ENCODE data around the gene ATXN10.
"Not testable (repeated sequence)": the region's sequence is repeated elsewhere in the genome, so short reads cannot be mapped to it uniquely, and the experiment has no call there.

Gene ATXN10

DNA sequence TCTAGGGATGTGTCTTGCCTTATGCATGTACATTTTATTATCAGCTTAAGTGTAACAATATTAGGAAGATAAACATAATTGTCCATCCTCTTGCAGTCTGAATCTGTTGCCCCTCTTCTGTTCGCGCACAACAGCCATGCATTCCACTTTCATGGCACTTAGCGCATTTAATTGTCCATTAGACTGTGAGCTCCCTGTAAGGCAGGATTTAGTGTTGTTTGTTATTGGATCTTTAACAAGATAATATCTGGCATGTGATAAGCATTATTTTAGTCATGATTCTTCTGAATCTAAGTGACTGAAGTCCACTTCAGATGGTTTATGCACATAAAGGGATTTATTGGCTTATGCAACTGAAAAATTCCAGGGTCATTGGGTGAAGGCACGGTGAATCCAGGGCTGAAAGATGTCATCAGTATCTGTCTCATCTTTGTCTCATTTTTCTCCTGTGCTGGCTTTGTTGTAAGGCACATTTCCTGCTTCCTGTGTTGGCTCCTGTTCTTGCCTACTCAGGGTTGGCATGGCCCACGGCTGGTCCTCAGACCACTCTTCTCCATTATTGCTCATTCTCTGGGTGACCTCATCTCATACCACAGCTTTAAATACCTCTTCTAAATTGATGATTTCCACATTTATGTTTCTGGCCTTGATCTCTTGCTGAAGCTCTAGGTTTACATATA, 37.6 kb downstream of the ATXN10 start:
- DNase-seq (ENCODE audit: low read depth in 3 of 3): no peak

DNA sequence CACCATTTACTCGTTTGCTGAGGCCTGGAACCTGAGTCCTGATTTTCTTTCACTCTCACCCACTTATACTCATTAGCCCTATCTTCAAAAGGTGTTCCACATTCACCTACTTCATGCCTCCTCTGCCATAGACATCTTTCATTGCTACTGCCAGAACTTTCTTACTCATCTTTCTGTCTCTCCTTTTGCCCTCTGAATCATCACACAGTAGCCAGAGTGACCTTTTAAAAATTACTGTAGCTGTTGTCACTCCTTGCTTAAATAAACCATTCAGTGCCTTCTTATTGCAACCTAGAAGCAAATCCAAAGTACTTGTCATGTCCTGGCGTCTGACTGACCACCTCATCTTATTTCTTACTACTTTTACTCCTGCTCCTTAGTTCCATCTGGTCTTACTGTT, 38.2 kb downstream of the ATXN10 start:
- no peak for DNase-seq (ENCODE audit: low read depth in 3 of 3)

DNA sequence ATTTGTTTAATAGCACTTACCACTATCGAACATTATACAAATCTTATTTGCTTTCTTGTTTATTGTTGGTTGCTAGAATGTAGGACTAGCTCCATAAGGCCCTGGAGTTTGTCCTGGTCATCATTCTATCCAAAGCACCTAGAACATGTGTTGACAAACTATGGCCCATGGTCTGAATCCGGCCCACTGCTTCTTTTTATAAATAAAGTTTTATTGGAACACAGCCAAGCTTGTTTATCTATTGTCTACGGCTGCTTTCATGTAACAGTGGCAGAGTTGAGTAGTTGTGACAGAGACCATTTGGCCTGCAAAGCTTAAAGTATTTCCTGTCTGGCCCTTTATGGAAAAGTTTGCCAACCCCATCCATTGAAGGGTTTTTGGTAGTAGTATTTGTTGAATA, 38.8 kb downstream of the ATXN10 start:
- no peak for DNase-seq (ENCODE audit: low read depth in 3 of 3)

DNA sequence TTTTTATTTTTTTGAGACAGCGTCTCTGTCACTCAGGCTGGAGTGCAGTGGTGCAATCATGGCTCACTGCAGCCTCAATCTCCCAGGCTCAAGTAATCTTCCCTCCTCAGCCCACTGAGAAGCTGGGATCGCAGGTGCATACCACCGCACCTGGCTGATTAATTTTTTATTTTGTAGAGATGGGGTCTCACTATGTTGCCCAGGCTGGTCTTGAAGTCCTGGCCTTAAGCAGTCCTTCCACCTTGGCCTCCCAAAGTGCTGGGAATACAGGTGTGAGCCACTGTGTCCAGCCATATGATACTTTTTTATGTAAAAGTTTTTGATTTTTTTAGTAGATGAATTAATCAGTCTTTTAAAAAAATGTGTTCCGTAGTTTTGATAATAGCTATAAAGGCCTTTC, 42.8 kb downstream of the ATXN10 start:
- not testable (repeated sequence) for DNase-seq (ENCODE audit: low read depth in 3 of 3)

DNA sequence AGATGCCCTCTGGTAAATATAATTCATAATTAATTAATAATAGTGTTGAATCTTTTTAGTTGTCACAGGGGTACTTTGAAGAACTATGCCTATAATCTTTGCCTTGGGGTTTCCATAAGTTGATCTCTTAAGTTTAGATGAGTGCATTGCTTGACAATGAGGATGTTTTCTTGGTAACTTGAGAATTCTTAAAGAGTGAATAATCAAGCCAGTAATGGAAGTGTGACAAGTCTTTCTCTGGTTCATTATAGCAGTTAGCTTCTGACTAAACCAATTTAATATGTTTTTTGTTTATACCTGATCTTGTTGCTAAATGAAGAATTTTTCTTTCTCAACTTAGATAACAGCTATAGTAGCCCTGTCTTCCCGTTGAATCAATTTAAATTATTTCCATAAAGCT, 46.2 kb downstream of the ATXN10 start:
- no peak for DNase-seq (ENCODE audit: low read depth in 3 of 3)

DNA sequence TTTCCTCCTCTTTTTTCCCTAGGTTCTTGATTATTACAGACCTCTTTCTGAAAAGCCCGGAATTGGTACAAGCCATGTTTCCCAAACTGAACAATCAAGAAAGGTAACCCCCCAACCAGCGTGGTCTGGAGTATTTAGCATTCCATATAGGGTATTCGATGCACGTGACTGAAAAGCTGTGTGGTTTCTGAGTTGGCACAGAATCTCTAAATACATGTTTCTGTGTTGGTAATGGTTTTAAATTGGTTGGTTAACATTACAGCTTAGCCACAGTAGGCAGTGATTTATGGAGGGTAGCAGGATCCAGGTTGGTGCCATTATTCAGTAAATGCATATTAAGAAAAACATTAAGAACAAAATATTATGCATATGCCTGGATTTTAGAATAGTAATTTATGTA, 46.8 kb downstream of the ATXN10 start:
- DNase-seq (ENCODE audit: low read depth in 3 of 3): no peak

DNA sequence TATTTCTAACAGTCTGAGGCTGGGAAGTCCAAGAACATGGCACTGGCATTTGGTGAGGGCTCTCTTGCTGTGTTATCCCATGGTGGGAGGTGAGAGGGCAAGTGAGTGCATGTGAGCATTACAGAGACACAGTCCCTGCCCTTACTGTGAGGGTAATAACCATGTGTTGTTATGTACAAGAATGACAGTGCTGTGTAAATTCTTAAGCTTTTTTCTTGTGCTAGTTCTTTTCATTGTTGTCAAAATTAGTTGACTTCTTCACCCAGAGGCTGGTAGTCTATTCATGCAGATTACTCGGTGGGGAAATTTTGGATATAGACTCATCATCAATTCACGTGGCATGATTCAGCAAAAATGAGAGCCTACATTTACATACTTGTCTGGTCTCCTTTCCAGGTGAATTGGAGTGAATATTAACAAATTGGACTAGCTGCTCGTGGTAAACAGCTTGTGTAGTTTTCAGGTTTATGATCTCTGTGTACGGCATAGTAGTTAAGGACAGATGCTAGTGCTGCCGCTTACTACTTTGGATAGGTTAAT, 49.3 kb downstream of the ATXN10 start:
- no peak for DNase-seq (ENCODE audit: low read depth in 3 of 3)

DNA sequence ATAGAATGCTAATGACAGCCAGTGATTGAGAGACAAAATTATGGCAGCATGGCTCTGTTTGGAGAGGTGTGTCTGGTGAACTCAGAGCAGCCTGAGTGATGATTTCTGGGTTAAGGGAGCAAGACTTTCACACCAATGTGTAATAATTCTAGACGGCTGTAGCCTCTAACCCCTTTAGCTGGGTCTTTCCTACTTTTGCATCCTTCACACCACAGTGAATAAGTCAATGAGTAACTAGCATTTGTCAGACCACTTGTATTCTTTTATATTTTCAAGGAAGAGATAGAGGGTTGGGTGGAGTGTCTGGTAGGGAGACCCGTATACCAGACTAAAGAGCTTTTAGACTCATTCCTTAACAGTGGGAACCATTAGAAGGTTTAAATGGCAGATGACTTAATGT, 50.4 kb downstream of the ATXN10 start:
- no peak for DNase-seq (ENCODE audit: low read depth in 3 of 3)

DNA sequence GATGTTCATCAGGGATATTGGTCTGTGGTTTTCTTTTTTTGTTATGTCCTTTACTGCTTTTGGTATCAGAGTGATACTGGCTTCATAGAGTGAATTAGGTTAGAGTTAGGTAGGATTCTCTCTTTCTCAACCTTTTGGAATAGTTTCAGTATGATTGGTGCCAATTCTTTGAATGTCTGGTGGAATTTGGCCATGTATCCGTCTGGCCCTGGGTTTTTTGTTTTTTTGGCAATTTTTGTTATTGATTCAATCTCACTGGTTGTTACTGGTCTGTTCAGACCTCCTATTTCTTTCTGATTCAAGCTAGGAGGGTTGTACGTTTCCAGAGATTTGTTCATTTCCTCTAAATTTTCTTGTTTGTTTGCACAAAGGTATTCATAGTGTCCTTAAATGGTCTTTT, 54.4 kb downstream of the ATXN10 start:
- DNase-seq (ENCODE audit: low read depth in 3 of 3): no peak

DNA sequence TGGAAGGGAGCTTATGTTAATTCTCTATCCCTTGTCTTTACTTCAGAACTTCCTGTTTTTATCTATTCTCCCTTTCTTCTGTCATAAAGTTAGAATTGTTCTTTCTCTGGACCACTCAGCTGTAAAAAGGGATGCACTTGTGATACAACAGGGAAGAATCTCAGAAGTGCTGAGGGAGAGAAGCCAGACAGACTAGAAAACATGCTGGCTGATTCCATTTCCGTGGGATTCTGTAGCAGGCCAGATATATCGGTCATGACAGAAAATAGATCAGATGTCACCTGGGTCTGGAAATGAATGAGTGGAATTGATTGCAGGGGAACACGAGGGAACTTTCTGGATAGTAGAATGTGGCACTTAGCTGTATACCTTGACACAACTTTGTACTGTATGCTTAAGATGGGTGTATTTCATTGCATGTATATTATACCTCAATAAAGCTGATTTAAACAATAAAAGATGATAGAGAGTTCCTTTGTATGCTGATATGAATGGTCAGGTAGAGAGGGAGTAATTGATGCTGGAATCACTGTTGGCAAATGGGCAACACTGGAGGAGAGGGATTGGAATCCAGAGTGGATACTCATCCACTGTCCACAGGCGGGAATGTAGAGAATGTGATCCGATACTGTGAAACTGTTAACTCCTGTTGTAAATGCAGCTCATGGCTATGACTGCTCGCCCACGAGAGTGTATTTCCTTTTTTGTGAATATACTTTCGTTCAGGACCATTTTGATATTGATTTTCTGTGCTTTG, 59.6 kb downstream of the ATXN10 start:
- DNase-seq (ENCODE audit: low read depth in 3 of 3): no peak

DNA sequence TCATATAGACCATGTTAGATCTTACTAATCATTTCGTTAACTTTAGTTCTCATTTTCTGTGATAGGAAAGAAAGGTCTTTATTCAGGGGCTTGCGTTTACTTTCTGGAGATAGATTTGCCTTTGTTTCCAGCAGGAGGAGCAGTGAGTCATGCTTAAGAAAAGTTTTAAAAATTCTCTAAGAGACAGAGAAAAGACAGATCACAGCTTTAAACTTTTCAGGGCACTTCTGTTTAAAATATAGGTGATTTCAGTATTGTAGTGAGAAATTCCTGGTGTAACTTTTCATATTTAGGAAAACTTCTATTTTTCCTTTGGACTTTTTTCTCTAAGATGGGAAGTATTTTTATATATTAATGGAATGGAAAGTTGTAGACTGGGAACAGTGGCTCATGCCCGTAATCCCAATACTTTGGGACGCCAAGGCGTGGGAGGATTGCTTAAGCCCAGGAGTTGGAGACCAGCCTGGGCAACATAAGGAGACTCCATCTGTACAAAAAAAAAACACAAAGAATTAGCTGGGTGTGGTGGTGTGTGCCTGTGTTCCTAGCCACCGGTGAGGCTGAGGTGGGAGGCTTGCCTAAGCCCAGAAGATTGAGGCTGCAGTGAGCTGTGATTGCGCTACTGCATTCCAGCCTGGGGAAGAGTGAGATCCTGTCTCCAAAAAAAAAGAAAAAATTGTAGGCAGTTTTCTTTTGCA, 60.3 kb downstream of the ATXN10 start:
- DNase-seq (ENCODE audit: low read depth in 3 of 3): no peak

DNA sequence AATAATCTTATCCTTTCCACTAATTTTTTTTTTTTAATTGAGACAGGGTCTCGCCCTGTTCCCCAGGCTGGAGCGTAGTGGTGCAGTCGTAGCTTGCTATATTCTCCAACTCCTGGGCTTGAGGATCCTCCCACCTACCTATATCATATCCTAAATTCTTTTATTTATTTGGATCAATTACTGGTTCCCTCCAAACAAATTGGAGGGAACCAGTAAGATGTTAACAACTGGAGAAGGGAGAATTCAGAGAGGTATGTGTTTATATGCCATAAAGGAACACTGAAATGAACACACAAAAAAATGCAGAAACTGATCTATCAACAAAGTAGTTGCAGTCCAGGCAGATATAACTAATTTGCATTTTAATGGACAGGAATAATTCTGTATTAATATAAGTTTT, 63.6 kb downstream of the ATXN10 start:
- no peak for DNase-seq (ENCODE audit: low read depth in 3 of 3)

DNA sequence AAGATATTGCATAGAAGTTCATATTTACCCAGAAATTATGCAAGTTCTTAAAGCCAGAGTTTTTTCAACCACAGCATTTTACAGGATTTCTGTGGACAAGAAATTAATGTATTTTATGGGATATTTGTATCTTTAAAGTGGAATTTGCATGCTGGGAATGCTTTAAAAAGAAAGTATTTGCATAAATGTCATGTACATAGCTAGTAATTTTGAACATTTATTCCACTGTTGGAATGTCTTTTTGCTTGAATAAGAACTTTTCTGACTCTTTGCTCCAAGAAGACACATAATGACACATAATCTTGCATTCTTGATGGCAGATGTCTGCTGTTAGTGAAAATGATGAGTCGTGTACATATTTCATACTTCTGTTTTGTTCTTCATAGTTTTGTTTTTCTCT, 66.6 kb downstream of the ATXN10 start:
- DNase-seq (ENCODE audit: low read depth in 3 of 3): no peak

DNA sequence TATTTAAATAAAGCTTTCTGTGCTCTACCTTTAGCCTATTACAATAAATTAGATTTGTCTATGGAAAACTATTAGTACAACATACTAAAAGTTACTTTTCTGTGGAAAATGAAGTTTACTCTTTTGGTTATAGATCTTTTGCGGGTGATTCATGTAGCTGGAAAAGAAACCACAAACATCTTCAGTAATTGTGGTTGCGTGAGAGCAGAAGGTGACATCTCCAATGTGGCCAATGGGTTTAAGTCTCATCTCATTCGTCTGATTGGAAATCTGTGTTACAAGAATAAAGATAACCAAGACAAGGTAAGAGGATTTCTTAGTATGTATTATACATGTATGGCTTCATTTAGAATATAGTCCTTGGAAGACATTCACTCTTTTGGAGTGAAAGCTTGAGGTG, 68.6 kb downstream of the ATXN10 start:
- DNase-seq (ENCODE audit: low read depth in 3 of 3): no peak

DNA sequence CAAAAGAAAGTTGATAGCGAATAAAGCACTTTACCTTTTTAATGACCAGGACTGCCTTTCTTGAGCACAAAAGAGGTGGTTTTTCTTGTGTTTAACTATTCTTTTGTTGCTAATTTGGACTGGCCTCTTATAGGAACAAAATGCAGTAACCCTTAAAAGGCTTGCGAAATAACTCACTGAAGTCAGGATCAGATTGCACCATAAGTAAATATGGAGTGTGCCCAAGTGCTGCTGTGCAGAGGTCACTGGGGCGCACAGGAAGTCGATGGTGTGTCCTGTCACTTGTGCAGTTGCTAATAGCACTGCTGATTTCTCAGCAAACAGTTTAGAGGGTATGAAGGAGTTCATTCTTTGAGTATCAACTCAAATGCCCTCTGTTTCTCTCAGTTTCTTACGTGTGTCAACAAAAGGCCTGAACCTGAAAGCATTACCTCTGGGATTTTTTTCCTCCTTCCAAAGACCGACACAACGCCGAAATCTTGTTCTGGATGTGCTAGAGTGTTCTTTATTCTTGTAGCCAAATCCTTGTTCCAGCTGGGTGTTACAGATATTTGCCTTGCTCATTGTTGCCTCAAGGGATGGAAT, 71.3 kb downstream of the ATXN10 start:
- DNase-seq (ENCODE audit: low read depth in 3 of 3): no peak

DNA sequence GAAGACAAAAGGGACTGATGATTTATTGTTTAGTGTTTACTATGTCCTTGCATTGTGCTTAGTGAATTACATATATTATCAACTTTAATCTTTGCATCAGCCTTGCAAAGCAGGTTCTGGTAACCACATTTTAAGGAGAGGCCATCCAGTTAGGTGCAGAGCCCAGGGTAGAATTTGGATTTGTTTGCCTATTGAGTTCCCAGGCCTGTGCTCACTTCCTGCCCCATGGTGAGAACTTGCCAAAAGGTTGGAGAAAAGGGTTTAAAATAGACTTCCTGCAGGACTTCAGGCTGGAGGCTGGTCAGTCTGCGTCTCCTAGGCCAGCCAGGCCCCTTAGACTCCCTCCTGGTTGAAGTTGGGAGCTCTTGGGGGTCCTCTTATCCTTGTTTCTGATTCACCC, 72.1 kb downstream of the ATXN10 start:
- no peak for DNase-seq (ENCODE audit: low read depth in 3 of 3)

DNA sequence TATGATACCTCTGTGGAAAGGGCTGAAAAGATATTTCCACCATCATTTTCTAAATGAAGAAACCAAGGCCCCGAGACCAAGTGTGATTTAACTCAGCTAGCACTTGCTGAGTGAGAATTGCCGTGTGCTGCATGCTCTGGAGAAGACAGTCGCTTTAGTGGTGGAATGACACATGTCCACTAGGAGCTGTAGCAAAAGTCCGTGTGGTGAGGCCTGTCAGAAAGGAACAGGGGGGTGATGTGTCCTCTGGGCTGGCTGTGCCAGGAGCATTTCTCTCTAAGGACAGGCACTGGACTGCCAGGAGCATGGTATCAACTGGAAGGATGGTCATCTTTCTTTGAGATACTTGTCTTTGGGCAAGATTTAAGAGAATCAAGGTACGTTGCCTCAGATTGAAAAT, 72.8 kb downstream of the ATXN10 start:
- DNase-seq (ENCODE audit: low read depth in 3 of 3): no peak

DNA sequence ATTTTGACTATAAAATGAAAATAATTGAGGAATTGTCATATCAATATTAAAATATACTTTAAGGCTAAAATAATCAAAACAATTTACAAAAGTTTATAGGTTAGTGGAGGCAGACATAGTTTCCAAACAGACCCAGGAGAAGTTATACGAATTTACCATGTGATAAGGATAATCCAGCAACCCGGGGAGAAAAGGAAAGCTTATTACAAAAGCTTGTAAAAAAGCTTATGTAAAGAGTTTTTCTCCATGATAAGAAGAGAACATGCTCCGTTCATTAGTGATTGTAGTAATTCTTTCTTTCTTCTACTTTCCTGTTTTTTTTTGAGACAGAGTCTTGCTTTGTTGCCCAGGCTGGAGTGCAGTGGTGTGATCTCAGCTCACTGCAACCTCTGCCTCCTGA, 79.0 kb downstream of the ATXN10 start:
- DNase-seq (ENCODE audit: low read depth in 3 of 3): no peak

DNA sequence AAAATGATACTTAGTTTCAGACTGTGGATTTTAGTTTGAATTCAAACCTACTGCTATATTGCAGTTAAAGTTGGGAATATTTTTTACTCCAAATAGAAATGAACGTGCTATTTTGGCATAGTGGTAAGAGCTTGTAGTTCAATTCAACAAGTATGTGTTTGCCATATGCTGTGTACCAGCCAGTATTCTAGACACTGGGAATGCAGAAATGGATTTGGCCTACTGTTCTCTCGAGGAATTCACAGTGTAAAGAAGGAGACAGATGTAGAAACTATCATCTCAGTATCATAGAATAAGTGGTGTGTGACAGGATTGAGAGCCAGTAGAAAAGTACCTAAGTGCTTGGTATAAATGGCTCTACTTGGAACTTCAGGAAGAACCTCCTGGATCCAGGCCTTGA, 80.4 kb downstream of the ATXN10 start:
- DNase-seq (ENCODE audit: low read depth in 3 of 3): no peak

DNA sequence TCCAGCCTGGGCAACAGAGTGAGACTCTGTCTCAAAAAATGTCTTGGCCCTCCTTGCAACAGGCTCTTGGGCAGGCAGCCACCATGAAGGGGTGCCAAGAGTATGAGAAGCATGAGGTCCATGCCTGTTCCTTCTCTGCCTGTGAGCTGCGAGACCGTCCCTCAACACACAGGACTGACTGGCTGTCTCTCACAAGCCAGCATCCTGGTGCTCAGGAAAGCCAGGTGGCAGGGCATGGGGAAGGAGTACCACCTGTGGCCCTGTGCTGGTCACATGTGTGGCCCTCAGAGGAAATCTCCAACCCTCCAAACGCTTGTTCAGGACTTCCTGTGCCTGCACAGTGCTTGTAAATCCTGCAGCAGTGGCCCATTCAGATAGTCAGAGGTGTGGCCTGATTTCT, 83.2 kb downstream of the ATXN10 start:
- no peak for DNase-seq (ENCODE audit: low read depth in 3 of 3)

DNA sequence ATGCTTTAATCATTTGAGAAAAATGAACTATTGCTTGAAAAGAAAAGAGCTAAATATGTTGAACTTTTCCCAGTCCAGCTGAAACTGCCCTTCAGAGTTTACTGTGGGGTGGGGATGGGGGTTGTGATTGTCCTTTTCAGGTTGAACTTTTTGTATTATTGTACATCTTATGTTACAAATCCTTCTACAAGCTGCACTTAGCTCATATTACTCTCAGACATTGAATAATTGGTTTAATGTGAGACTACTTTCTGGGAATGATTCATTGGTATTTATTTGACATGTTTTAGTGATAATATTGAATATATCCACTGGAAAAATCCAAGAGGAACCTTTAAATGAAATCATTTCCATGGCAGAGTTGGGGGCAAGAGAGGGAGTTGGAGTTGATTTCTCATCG, 84.9 kb downstream of the ATXN10 start:
- DNase-seq (ENCODE audit: low read depth in 3 of 3): no peak

DNA sequence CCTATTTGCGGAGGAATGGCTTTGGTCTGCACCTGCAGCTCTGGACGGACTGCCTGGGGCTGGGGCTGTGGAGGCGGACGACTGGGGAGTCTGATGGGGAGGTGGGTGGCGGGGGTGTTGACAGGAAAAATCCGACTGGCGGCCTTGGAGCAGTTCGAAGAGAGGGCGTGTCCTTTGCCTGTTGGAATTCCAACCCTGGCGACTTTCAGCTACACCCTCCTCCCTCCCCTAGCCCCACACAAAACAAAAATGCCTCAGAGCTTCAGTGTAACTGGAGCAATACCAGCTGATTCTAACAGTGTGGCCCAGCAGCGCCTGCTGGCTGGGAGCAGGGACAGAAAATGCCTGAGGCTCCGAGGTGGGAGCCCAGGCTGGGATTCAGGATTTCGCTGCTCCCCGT, 85.4 kb downstream of the ATXN10 start:
- no peak for DNase-seq (ENCODE audit: low read depth in 3 of 3)

DNA sequence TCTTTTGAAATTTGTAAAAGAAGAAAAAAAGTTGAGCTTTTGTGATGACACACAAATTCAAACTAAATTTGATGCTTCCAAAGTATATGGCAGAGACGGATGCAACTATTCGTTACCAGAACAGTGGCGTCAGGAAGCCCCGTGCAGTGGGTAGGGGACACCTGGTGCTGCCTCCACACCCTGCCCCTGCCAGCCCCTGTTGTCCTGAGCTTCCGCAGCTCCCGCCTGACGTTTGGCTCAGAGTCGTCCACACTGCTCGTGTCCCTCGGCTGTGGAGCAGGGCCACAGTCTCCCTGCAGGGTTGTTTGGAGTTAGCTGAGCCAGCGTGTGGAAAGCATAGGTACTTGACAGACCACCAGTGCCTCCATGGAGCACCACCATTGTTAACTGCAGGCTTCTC, 86.3 kb downstream of the ATXN10 start:
- DNase-seq (ENCODE audit: low read depth in 3 of 3): no peak
